ENCODE results near the gene TMEM26. TPM values are rescaled to one million over a fixed set of nuclear protein-coding genes. Genes with fewer than 3 reads are reported as not detected.

Gene TMEM26
- total RNA-seq, 1 donor from 2014 or later, result 4.1 TPM

Other genes starting within 250 kb of the TMEM26 start
- gene CABCOCO1, start 209.5 kb upstream of the TMEM26 start, total RNA-seq, result 1.0 TPM

Measured in ureter (tissue), 1 donor.